IPS DF 6.9 (cell line): ENCODE data around the gene NACC1.

Experiments
- DNase-seq: peaks from one replicate; pipeline ENCODE4 v3.0.0-alpha.2; 2013; ENCODE audit warnings: low read depth, low spot score
- H3K27ac ChIP-seq: one replicate; pipeline ENCODE4 v1.5.1; 2013; ENCODE audit warnings: low read length, control low read depth
- H3K27me3 ChIP-seq: 2 replicates; pipeline ENCODE4 v1.6.1; 2013; ENCODE audit warnings: mild to moderate bottlenecking, low read length; ENCODE audit not compliant: control insufficient read depth, insufficient read depth
- H3K36me3 ChIP-seq: 2 replicates; pipeline ENCODE4 v1.6.1; 2013; ENCODE audit warnings: low read length; ENCODE audit not compliant: control insufficient read depth, insufficient read depth
- H3K4me1 ChIP-seq: 2 replicates; pipeline ENCODE4 v1.6.1; 2013; ENCODE audit warnings: low read length; ENCODE audit not compliant: control insufficient read depth, insufficient read depth
- H3K4me3 ChIP-seq: 2 replicates; pipeline ENCODE4 v1.5.1; 2013; ENCODE audit warnings: mild to moderate bottlenecking, low read length
- H3K9me3 ChIP-seq: 2 replicates; pipeline ENCODE4 v1.6.1; 2013; ENCODE audit warnings: low read length, inconsistent platforms; ENCODE audit not compliant: control insufficient read depth, insufficient read depth
- WGBS: extraction: QIAGEN DNeasy Blood & Tissue Kit; methylation state at CpG from one replicate; pipeline ENCODE4 v1.1.7; 2013; ENCODE audit warnings: mixed read lengths, missing lambda C conversion rate; ENCODE audit not compliant: insufficient read length, insufficient coverage; 5-methylcytosine and 5-hydroxymethylcytosine counted together

Gene NACC1

GRCh38 chr19:13121551-13122274 is 3.6 kb downstream of the NACC1 start:
- Histone ChIP-seq H3K4me1 (peaks cover 12% of the 10 kb centered on the region), H3K4me3 (no peak overlapping the region), H3K36me3 (0 out of 2 replicates have a peak, but pooled peaks cover 3% of the 10 kb centered on the region), H3K27ac (no peak overlapping the region), H3K27me3 (no peaks in the 10 kb centered on the region), H3K9me3 (no peaks in the 10 kb centered on the region)
- DNase-seq = no peak
- no CpG with 5 or more reads among the region's 18 CpGs for WGBS

- H3K4me1 ChIP-seq = peaks cover 12% of the 10 kb centered on the region
- no peaks in the 10 kb centered on the region for H3K9me3 ChIP-seq
- no CpG with 5 or more reads among the region's 13 CpGs for WGBS
- no peak for DNase-seq
- H3K27me3 ChIP-seq = no peaks in the 10 kb centered on the region
- H3K36me3 ChIP-seq = 0 out of 2 replicates have a peak, but pooled peaks cover 3% of the 10 kb centered on the region
- no peak overlapping the region for H3K27ac ChIP-seq
- H3K4me3 ChIP-seq = no peak overlapping the region
Measured at GRCh38 chr19:13122275-13122878, 4.3 kb downstream of the NACC1 start.

GRCh38 chr19:13122980-13123957 is 5.2 kb downstream of the NACC1 start:
- no peaks in the 10 kb centered on the region for H3K27me3 ChIP-seq
- WGBS = no CpG with 5 or more reads among the region's 20 CpGs
- DNase-seq = no peak
- H3K4me3 ChIP-seq = no peak overlapping the region
- H3K36me3 ChIP-seq = 0 out of 2 replicates have a peak, but pooled peaks cover 3% of the 10 kb centered on the region
- peaks cover 12% of the 10 kb centered on the region for H3K4me1 ChIP-seq
- H3K27ac ChIP-seq = no peak overlapping the region
- H3K9me3 ChIP-seq = no peaks in the 10 kb centered on the region

GRCh38 chr19:13127051-13127450 is 9.0 kb downstream of the NACC1 start:
- Histone ChIP-seq H3K4me1 (no peaks in the 10 kb centered on the region), H3K36me3 (no peaks in the 10 kb centered on the region), H3K27me3 (no peaks in the 10 kb centered on the region), H3K27ac (no peak overlapping the region), H3K9me3 (no peaks in the 10 kb centered on the region), H3K4me3 (no peak overlapping the region)
- DNase-seq = no peak
- WGBS = no CpG with 5 or more reads among the region's 9 CpGs

- Histone ChIP-seq H3K27ac (no peak overlapping the region), H3K4me3 (no peak overlapping the region), H3K36me3 (no peaks in the 10 kb centered on the region), H3K27me3 (no peaks in the 10 kb centered on the region), H3K4me1 (no peaks in the 10 kb centered on the region), H3K9me3 (no peaks in the 10 kb centered on the region)
- no peak for DNase-seq
- no CpG with 5 or more reads among the region's 6 CpGs for WGBS
Measured at GRCh38 chr19:13127811-13128575, 9.9 kb downstream of the NACC1 start.

- Histone ChIP-seq H3K4me1 (no peaks in the 10 kb centered on the region), H3K27me3 (no peaks in the 10 kb centered on the region), H3K4me3 (no peak overlapping the region), H3K9me3 (no peaks in the 10 kb centered on the region), H3K27ac (no peak overlapping the region), H3K36me3 (no peaks in the 10 kb centered on the region; the same call in 1 of the 2 replicates)
- WGBS = no CpG with 5 or more reads among the region's 1 CpG
- no peak for DNase-seq
Measured at GRCh38 chr19:13128583-13128982, 10.5 kb downstream of the NACC1 start.

GRCh38 chr19:13129384-13129783 is 11.3 kb downstream of the NACC1 start:
- DNase-seq = no peak
- H3K27me3 ChIP-seq = no peaks in the 10 kb centered on the region
- H3K36me3 ChIP-seq = no peaks in the 10 kb centered on the region; the same call in 1 of the 2 replicates
- no peak overlapping the region for H3K4me3 ChIP-seq
- no peaks in the 10 kb centered on the region for H3K9me3 ChIP-seq
- WGBS = no CpG with 5 or more reads among the region's 9 CpGs
- no peaks in the 10 kb centered on the region for H3K4me1 ChIP-seq
- H3K27ac ChIP-seq = no peak overlapping the region

- WGBS = no CpG with 5 or more reads among the region's 3 CpGs
- no peak overlapping the region for H3K27ac ChIP-seq
Measured at GRCh38 chr19:13130886-13131490, 12.9 kb downstream of the NACC1 start.

GRCh38 chr19:13132471-13133180 is 14.6 kb downstream of the NACC1 start:
- Histone ChIP-seq H3K27me3 (no peaks in the 10 kb centered on the region), H3K36me3 (peaks cover 28% of the 10 kb centered on the region), H3K4me1 (no peaks in the 10 kb centered on the region), H3K4me3 (no peak overlapping the region), H3K9me3 (no peaks in the 10 kb centered on the region), H3K27ac (no peak overlapping the region)
- WGBS = no CpG with 5 or more reads among the region's 8 CpGs
- no peak for DNase-seq

More at GRCh38 chr19:13130886-13131490, 12.9 kb downstream of the NACC1 start:
- H3K9me3 ChIP-seq = no peaks in the 10 kb centered on the region
- no peak overlapping the region for H3K4me3 ChIP-seq
- H3K36me3 ChIP-seq = peaks cover 11% of the 10 kb centered on the region
- no peaks in the 10 kb centered on the region for H3K27me3 ChIP-seq
- no peaks in the 10 kb centered on the region for H3K4me1 ChIP-seq
- DNase-seq = no peak
